ENCODE measurements around the gene ADAMTS3. TPM values are rescaled to one million over a fixed set of nuclear protein-coding genes. Genes with fewer than 3 reads are reported as not detected.

ADAMTS3 gene
- polyA plus RNA-seq, 1 donor from 2014 or later = 0.20 TPM

GRCh38 chr4:72319601-72320021, 249.4 kb downstream of the ADAMTS3 start:
- no peaks in the 10 kb centered on the region for H3K9me3 ChIP-seq (ENCODE audit: low read length)
- H3K4me3 ChIP-seq (ENCODE audit: low read length) = no peak overlapping the region
- no peak overlapping the region for H3K9ac ChIP-seq (ENCODE audit: low read length)
- TF ChIP-seq REST (IDR thresholded peaks at IDR 0.05; ENCODE audit: borderline replicate concordance) = no peak
- TF ChIP-seq TAF1 (IDR thresholded peaks at IDR 0.05; ENCODE audit: low read depth) = no peak
- TF ChIP-seq EP300 (conservative IDR thresholded peaks at IDR 0.05; ENCODE audit: poor library complexity, severe bottlenecking) = no peak
- TF ChIP-seq, protein P1, sequence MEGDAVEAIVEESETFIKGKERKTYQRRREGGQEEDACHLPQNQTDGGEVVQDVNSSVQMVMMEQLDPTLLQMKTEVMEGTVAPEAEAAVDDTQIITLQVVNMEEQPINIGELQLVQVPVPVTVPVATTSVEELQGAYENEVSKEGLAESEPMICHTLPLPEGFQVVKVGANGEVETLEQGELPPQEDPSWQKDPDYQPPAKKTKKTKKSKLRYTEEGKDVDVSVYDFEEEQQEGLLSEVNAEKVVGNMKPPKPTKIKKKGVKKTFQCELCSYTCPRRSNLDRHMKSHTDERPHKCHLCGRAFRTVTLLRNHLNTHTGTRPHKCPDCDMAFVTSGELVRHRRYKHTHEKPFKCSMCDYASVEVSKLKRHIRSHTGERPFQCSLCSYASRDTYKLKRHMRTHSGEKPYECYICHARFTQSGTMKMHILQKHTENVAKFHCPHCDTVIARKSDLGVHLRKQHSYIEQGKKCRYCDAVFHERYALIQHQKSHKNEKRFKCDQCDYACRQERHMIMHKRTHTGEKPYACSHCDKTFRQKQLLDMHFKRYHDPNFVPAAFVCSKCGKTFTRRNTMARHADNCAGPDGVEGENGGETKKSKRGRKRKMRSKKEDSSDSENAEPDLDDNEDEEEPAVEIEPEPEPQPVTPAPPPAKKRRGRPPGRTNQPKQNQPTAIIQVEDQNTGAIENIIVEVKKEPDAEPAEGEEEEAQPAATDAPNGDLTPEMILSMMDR (IDR thresholded peaks at IDR 0.05; ENCODE audit: poor library complexity, severe bottlenecking) = no peak
- no peak for TF ChIP-seq EZH2 (IDR thresholded peaks at IDR 0.05; ENCODE audit: borderline replicate concordance, insufficient read depth, low read length, poor library complexity, severe bottlenecking)
- TF ChIP-seq MXI1 (conservative IDR thresholded peaks at IDR 0.05; ENCODE audit: poor library complexity, severe bottlenecking) = no peak
- TF ChIP-seq POLR2AphosphoS5 (IDR thresholded peaks at IDR 0.05) = no peak
- TF ChIP-seq SMC3 (conservative IDR thresholded peaks at IDR 0.05; ENCODE audit: poor library complexity) = no peak
- no peak for TF ChIP-seq RAD21 (conservative IDR thresholded peaks at IDR 0.05)
- no peaks in the 10 kb centered on the region for H3K27me3 ChIP-seq (ENCODE audit: insufficient read depth, low read depth, low read length)
- no peaks in the 10 kb centered on the region for H4K20me1 ChIP-seq (ENCODE audit: insufficient read depth)
- H3K79me2 ChIP-seq (replicated peaks; ENCODE audit: insufficient read depth, low read length) = no peaks in the 10 kb centered on the region
- no peak overlapping the region for H3K4me2 ChIP-seq (ENCODE audit: low read length)
- H3K27ac ChIP-seq (ENCODE audit: low read length) = no peak overlapping the region
- no peak overlapping the region for H2AFZ ChIP-seq (ENCODE audit: low read depth, low read length)
- H3K9me2 ChIP-seq (ENCODE audit: insufficient read depth, low read length) = no peaks in the 10 kb centered on the region
- H3K36me3 ChIP-seq (ENCODE audit: insufficient read depth, low read length) = no peaks in the 10 kb centered on the region
- H3F3A ChIP-seq (ENCODE audit: insufficient read depth, low read length, poor library complexity, severe bottlenecking) = no peaks in the 10 kb centered on the region

- Histone ChIP-seq H2AFZ (ENCODE audit: low read depth, low read length) (no peak overlapping the region), H3K9ac (ENCODE audit: low read length) (no peak overlapping the region), H3K9me3 (ENCODE audit: low read length) (no peaks in the 10 kb centered on the region), H3K36me3 (ENCODE audit: insufficient read depth, low read length) (no peaks in the 10 kb centered on the region), H3F3A (ENCODE audit: insufficient read depth, low read length, poor library complexity, severe bottlenecking) (no peaks in the 10 kb centered on the region), H3K9me2 (ENCODE audit: insufficient read depth, low read length) (no peaks in the 10 kb centered on the region), H3K27me3 (ENCODE audit: insufficient read depth, low read depth, low read length) (no peaks in the 10 kb centered on the region), H3K4me3 (ENCODE audit: low read length) (no peak overlapping the region), H3K27ac (ENCODE audit: low read length) (no peak overlapping the region), H3K79me2 (replicated peaks; ENCODE audit: insufficient read depth, low read length) (no peaks in the 10 kb centered on the region), H3K4me2 (ENCODE audit: low read length) (no peak overlapping the region), H4K20me1 (ENCODE audit: insufficient read depth) (no peaks in the 10 kb centered on the region)
- TF ChIP-seq TAF1 (IDR thresholded peaks at IDR 0.05; ENCODE audit: low read depth) = no peak
- no peak for TF ChIP-seq EZH2 (IDR thresholded peaks at IDR 0.05; ENCODE audit: borderline replicate concordance, insufficient read depth, low read length, poor library complexity, severe bottlenecking)
- TF ChIP-seq SMC3 (conservative IDR thresholded peaks at IDR 0.05; ENCODE audit: poor library complexity) = no peak
- TF ChIP-seq POLR2AphosphoS5 (IDR thresholded peaks at IDR 0.05) = no peak
- TF ChIP-seq EP300 (conservative IDR thresholded peaks at IDR 0.05; ENCODE audit: poor library complexity, severe bottlenecking) = no peak
- no peak for TF ChIP-seq MXI1 (conservative IDR thresholded peaks at IDR 0.05; ENCODE audit: poor library complexity, severe bottlenecking)
- TF ChIP-seq, protein P1 (IDR thresholded peaks at IDR 0.05; ENCODE audit: poor library complexity, severe bottlenecking) = no peak
- TF ChIP-seq RAD21 (conservative IDR thresholded peaks at IDR 0.05) = no peak
- no peak for TF ChIP-seq REST (IDR thresholded peaks at IDR 0.05; ENCODE audit: borderline replicate concordance)
Measured at GRCh38 chr4:72318421-72319170, 250.4 kb downstream of the ADAMTS3 start.
